ENCODE data around the gene DLGAP1.

Gene DLGAP1

GRCh38 chr18:3649135-3649632 lies 805.9 kb downstream of the DLGAP1 start:
- no peak for DNase-seq

- DNase-seq, result no peak
Observed at GRCh38 chr18:3648641-3649040, 806.5 kb downstream of the DLGAP1 start.

GRCh38 chr18:3648200-3648599 lies 806.9 kb downstream of the DLGAP1 start:
- no peak for DNase-seq

DNA sequence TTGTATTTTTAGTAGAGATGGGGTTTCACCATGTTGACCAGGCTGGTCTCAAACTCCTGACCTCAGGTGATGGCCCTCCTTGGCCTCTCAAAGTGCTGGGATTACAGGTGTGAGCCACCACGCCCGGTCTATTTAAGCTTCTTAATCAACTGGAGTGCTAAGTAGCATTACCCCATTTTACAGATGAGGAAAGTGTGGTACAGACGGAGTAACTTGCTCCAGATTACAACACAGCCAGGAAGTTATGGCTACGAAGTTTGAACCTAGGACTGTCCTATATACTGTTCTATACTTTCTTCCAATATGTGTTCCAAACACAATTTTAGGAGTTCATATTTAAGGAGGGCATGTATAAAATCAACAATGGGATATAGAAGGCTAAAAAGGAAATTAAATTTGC lies 807.5 kb downstream of the DLGAP1 start:
- no peak for DNase-seq

DNA sequence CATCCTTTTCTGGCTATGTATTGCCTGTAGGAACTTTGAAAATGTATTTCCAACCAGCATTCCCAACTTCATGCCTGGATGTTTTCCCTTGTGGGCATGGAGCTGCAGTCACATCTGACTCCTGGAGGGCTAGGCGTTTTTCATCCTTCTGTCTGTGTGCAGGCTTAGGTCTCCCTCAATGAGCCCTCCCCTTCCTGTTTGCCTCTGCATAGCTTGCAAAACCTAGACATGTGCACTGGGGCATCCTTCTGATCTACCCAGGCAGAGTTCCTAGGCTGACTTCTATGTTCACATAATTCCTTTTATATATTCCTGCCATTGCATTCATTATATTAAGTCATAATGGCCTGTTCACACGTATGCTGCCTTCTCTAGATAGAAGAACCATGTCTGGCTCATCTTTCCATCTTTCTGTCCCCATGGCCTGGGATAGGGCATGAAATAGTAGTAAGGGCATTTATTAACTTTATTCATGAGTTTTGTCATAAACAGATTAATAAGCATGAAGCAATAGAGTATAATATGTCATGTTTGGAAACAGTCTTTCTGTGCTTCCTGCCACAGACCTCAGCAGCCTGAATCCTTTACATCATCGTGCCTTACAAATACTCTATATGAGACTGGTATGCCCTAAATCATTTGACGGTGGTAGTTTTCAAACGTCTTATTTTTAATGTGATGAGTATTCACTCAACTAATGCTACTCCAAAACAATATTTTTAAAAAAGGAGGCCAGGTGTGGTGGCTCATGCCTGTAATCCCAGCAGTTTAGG lies 809.5 kb downstream of the DLGAP1 start:
- no peak for DNase-seq

DNA sequence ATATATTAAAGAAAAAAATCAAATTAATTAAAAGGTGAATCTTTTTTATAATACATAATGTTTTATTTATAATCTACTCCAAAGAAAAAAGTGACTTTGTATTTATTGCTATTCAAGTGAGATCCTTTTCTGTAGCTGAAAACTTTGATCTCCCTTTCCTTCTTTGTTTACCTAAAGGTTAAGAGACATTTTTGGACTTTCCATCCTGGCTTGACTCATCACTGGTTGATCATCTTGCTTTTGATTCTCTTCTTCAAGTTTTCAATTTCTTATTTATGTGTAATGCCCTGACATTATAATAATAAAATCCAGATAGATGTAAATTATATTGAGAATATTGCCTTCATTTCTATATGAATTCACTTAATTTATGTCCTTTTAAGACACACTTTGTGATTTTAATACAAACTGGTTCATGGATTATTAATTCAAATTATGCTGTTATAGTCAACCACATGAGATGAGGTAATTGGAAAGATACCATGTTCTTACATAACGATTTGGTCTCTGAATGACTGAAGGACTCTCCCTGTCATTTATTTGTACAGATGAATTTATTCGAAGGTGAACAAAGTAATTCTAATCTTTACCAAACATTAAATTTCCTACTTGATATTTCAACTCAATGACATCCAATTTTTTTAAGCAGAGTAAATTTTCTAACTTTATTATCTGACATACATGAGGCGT lies 820.7 kb downstream of the DLGAP1 start:
- no peak for DNase-seq

DNA sequence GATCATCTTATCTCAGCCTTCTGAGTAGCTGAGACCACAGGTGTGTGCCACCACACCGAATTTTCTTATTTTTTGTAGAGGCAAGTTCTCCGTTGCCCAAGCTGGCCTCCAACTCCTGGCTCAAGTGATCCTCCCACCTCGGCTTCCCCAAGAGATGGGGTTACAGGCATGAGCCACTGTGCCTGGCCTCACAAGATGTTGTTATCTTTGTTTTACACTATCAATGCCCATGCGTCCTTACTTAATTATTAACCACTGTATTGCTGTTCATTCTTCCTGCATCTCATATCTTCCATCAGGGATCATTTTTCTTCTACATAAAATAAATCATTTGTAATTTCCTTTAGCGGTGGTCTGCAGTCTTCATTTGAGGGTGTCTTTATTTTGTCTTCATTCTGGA lies 823.2 kb downstream of the DLGAP1 start:
- no peak for DNase-seq

GRCh38 chr18:3626929-3627458 lies 828.1 kb downstream of the DLGAP1 start:
- DNase-seq, result no peak

DNA sequence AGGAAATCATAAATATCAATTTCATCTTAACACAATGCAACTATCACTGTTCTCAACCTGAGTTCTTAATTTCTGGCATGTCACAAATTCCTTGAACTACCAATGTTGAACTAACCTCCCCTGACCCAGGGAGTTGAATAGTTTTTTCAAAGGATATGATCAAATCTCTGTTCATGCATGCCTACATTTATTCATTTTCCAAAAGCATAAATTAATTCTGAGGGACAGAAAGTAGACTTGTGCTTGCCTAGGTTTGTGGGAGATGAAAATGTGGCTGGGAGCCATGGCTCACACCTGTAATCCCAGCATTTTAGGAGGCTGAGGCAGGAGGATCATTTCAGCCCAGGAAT lies 829.4 kb downstream of the DLGAP1 start:
- no peak for DNase-seq

DNA sequence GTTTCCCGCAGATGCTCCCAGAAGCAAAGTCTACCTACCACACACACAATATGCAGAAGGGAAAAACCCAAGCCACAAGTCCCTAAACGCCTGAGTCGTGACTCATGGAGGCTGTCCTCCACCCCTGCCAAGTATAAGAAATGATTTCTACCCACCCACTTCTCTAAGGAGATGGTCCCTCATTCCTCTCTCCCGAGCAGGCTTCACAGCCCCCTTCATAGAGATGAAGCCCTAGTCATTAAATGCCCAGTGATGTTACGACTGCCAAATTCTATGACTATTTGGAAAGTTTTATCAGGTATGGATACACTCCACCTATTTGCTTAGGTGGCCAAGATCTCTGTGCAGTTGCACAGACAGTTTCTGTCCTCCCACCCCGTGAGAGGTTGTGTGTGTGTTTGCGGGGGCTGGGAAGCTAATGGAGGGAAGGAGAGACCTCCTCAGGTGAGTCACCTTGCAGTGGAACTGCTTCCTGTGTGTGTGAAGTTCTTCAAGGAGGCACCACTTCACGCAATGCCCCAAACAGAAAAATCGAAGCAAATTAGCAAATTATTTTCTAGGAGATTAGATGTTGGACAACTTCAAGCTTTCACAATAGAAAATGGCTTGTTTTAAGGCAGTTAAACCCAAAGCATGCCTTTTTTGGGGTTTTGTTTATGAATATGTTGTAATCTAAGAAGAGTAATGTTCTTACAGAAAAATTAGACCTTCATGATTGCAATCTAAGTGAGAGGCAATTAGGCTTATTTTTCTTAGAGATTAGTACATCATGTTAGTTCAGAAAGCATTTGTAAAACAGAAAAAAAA lies 830.0 kb downstream of the DLGAP1 start:
- no peak for DNase-seq

DNA sequence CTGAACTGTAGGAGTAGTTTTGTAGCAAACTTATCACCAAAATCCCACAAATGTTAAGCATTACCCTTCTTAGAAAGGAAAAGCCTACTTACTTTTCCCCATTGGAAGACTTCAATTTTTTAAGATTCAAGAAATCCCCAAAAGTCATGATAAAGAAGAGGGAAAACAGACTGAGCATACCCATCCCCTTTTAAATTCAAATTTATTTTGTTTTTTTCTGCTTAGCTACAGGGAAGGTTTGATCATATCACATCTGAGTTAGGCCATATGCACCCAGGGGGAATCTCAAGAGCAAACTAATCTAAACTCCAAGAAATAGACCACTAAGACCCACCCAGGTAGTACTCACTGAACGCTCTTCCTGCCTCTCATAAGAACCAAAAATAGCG lies 830.6 kb downstream of the DLGAP1 start:
- DNase-seq, result no peak

GRCh38 chr18:3623769-3624545 lies 831.1 kb downstream of the DLGAP1 start:
- no peak for DNase-seq

DNA sequence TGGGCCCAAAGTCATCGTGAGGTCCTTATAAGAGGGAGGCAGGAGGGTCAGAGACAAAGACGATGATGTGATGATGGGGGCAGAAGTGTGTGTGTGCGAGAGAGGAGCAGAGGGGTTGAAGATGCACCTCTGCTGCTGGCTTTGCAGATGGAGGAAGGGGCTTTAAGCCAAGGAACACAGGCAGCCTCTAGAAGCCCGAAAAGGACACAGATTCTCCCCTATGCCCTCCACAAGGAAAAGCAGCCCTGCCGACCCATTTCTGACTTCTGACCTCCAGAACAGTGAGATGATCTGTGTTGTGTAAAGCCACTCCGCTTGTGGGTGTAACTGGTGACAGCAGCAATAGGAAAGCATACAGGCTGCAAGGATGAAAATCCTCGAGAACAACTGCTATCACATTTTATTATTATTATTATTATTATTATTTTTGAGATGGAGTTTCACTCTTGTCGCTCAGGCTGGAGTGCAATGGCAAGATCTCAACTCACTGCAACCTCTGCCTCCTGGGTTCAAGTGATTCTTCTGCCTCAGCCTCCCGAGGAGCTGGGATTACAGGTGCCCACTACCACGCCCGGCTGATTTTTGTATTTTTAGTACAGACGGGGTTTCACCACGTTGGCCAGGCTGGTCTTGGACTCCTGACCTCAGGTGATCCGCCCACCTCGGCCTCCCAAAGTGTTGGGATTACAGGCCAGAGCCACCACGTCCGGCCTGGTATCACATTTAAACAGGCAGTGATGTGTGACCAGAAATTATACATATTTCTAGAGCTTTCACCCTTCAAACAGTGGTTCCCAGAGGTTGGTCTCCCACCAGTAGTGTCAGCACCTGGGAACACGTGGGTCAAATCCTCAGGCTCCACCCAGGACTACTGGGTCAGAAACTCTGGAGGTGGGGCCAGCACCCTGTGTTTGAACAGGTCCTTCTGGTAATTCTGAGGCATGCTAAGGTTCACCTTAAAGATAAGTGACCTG lies 834.7 kb downstream of the DLGAP1 start:
- DNase-seq, result no peak

- no peak for DNase-seq
Observed at GRCh38 chr18:3619746-3620145, 835.4 kb downstream of the DLGAP1 start.

GRCh38 chr18:3619222-3619621 lies 835.9 kb downstream of the DLGAP1 start:
- DNase-seq, result no peak

DNA sequence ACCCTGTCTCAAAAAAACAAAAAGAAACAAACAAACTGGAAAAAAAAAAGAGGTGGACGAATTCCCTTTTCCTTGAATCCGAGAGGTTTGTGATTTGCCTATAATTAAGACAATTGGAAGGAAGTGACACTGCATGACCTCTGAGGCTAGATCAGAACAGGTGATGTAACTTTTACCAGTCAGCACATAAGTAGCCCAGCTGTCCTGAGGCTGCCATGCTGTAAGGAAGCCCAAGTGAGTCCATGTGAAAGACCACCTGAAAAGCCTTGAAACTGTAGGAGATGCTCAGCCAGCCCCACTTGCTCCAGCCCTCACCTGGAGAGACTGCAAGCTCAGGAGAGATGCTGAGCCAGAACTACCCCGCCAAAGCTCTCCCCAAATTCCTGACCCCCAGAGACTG lies 838.4 kb downstream of the DLGAP1 start:
- DNase-seq, result no peak

DNA sequence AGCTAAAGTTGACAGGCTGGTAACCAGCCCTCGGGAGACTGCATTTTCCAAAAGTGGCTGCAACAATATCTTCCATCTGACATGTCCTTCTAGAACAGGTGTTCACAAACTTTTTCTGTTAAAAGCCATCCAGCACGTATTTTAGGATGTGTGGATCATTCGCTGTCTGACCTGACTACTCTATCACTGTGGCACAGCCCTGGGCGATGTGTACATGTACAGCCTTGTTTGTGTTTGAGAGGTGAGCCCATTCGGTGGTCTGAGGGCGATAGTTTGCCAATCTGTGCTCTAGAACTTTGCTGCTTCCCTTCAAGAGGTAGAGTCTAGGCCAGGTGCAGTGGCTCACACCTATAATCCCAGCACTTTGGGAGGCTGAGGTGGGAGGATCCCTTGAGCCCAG lies 839.0 kb downstream of the DLGAP1 start:
- no peak for DNase-seq

GRCh38 chr18:3615374-3615985 lies 839.6 kb downstream of the DLGAP1 start:
- no peak for DNase-seq

GRCh38 chr18:3612315-3612714 lies 842.8 kb downstream of the DLGAP1 start:
- DNase-seq, result no peak

DNA sequence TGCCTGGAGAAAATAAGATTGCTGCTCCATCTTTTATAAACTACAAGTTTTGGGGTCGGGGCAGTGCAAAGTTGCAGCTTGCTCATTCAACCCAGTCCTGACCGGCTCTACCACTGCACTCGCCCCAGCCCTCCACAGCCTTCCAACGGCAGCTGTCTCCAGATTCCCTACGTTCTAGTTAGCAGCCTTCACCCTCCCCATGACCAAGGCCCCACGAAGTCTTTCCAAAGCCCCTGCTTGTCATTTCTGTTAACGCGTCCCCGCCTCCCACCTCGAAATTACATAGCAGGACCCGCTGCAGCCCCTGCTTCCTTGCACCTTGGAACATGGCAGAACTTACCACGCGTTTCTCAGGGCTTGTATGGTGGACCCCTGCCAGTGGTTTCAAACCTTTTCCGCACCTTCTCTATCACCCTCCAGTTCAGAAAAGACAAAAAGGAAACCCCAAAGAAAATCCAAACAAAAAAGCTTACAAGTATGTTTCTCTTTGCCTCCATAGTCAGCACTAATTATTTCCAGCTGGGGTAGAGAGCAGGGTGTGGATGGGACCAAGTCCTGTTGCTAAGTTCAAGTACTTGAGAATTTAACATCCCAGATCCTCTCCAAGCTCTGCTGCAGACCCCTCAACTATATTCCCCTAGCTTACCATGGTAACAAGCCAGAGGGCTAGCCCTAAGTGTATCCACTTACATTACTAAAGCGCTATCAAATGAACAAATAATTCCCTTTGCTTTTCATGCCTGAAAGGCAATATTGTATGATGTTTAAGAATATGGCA lies 843.6 kb downstream of the DLGAP1 start:
- peak; percentile 99 for DNase-seq

All from DMS79 (cell line).